Measurements from ENCODE around the gene PAX9. TPM values are rescaled to one million over a fixed set of nuclear protein-coding genes. Genes with fewer than 3 reads are reported as not detected.

The PAX9 gene
- total and polyA plus RNA-seq, 9 of the 15 experiments (the other 6 are each of a cell fraction or from before 2014, with no cell fraction given) = 0.87 to 2.4 (median 1.3) TPM

- TF ChIP-seq CREB1 (IDR thresholded peaks at IDR 0.05) (no peak), CREB1 (CRISPR knock-in tag; IDR thresholded peaks at IDR 0.05) (no peak), ZNF609 (CRISPR knock-in tag; IDR thresholded peaks at IDR 0.05; ENCODE audit: borderline replicate concordance) (no peak), BCOR (IDR thresholded peaks at IDR 0.05) (no peak), RBM22 (IDR thresholded peaks at IDR 0.05; ENCODE audit: low read depth, low read length, poor library complexity, severe bottlenecking) (no peak)
- TF ChIP-seq, protein P1, sequence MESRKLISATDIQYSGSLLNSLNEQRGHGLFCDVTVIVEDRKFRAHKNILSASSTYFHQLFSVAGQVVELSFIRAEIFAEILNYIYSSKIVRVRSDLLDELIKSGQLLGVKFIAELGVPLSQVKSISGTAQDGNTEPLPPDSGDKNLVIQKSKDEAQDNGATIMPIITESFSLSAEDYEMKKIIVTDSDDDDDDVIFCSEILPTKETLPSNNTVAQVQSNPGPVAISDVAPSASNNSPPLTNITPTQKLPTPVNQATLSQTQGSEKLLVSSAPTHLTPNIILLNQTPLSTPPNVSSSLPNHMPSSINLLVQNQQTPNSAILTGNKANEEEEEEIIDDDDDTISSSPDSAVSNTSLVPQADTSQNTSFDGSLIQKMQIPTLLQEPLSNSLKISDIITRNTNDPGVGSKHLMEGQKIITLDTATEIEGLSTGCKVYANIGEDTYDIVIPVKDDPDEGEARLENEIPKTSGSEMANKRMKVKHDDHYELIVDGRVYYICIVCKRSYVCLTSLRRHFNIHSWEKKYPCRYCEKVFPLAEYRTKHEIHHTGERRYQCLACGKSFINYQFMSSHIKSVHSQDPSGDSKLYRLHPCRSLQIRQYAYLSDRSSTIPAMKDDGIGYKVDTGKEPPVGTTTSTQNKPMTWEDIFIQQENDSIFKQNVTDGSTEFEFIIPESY (CRISPR knock-in tag; IDR thresholded peaks at IDR 0.05) = peak; percentile 74
Measured at GRCh38 chr14:36662543-36663403, 1.1 kb downstream of the PAX9 start (continued).

Data from K562 (cell line).